T-helper 1 cell (primary cell): ENCODE results near the gene ARHGEF17.

Source experiments
- DNase-seq, 5 donors: peaks; one replicate each; pipeline ENCODE4 v3.0.0-alpha.2; 2012 to 2020

Gene ARHGEF17

GRCh38 chr11:73414977-73415651, 107.0 kb downstream of the ARHGEF17 start:
- no peak for DNase-seq

DNA sequence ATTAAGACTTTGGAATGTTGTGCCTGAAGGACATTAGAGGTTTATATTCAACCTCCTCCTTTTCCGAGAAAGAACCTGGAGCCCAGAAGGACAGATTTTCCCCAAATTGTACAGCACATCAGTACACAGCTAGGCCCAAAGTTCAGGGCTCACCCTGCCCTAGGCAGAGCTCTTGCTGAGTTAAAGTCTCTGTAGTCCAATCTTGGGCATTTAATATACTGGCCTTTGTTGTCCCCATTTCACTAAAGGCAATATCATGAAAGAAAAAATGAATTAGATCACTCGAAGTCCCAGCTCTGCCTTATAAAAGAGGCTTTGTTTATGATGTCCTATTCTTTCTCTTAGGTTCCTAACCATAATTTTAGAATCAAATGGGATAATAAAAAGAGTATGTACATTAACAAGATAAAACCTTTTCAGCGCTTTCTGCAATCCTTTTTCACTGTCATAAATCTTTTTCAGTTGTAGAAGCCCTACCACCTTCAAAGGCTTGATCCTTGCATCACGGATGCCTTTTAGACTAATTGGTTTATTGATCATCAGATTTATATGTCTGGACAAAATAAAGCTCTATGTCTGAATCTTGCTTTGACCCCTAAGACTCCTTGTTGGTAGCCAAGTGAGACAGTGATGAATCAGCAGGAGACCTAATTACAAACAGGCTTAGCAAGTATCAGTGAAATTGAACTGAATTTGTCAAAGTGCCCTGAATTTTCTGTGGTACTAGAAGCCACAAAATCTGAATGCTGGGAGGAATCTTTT, 108.0 kb downstream of the ARHGEF17 start:
- no peak for DNase-seq

DNA sequence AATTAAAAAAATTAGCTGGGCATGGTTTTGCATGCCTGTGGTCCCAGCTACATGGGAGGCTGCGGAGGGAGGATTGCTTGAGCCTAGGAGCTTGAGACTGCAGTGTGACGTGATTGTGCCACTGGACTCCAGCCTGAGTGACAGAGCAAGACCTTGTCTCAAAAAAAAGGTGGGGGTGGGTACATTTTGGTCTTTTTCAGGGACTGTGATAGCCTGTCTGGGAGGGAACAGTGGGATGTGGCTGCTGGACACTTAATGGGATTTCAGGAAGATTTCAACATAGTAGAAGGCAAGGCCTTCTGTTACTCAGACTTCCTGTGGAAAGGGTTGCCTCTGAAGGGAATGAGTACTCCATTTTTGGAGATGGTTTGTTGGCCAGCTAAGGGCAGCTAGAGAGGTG, 108.7 kb downstream of the ARHGEF17 start:
- DNase-seq: no peak
